Hepatic stellate cell (primary cell): ENCODE data around the gene DCTN2.
A peak's percentile ranks its signal among the peaks of the same experiment; 100 is the strongest.
"Not testable (repeated sequence)": the region's sequence is repeated elsewhere in the genome, so short reads cannot be mapped to it uniquely, and the experiment has no call there.

Experiments used
- DNase-seq: peaks from one replicate; pipeline ENCODE4 v3.0.0; 2011; ENCODE audit warnings: low spot score

The DCTN2 gene

GRCh38 chr12:57527184-57527583, 19.8 kb downstream of the DCTN2 start:
- no peak for DNase-seq

DNA sequence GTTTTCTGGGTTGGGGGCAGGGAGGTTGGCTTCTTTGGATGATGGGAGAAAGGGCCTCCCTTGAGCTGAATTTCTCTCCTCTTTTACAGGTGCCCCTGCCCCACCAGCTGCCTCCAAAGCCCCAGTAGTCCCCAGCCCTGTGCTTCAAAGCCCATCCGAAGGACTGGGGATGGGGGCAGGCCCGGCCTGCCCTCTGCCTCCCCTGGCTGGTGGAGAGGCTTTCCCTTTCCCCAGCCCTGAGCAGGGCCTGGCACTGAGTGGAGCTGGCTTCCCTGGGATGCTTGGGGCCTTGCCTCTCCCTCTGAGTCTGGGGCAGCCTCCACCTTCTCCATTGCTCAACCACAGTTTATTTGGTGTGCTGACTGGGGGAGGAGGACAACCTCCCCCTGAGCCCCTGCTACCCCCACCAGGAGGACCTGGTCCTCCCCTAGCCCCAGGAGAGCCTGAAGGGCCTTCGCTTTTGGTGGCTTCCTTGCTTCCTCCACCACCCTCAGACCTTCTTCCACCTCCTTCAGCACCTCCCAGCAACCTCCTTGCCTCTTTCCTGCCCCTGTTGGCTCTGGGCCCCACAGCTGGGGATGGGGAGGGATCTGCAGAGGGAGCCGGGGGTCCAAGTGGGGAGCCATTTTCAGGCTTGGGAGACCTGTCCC, 20.4 kb downstream of the DCTN2 start:
- DNase-seq = no peak

DNA sequence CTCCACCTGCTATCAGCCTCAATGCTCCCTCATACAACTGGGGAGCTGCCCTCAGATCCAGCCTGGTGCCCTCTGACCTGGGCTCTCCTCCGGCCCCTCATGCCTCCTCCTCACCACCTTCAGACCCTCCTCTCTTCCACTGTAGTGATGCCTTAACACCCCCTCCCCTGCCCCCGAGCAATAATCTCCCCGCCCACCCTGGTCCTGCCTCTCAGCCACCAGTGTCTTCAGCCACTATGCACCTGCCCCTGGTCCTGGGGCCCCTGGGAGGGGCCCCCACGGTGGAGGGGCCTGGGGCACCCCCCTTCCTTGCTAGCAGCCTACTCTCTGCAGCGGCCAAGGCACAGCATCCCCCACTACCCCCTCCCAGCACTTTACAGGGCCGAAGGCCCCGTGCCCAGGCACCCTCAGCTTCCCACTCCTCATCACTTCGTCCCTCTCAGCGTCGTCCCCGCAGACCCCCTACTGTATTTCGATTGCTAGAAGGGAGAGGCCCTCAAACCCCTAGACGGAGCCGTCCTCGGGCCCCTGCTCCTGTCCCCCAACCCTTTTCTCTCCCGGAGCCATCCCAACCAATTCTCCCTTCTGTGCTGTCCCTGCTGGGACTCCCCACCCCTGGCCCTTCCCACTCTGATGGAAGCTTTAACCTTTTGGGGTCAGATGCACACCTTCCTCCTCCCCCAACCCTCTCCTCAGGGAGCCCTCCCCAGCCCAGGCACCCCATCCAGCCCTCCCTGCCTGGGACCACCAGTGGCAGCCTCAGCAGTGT, 21.2 kb downstream of the DCTN2 start:
- no peak for DNase-seq

- no peak for DNase-seq
These were observed 22.0 kb downstream of the DCTN2 start for GRCh38 chr12:57524814-57525614.

DNA sequence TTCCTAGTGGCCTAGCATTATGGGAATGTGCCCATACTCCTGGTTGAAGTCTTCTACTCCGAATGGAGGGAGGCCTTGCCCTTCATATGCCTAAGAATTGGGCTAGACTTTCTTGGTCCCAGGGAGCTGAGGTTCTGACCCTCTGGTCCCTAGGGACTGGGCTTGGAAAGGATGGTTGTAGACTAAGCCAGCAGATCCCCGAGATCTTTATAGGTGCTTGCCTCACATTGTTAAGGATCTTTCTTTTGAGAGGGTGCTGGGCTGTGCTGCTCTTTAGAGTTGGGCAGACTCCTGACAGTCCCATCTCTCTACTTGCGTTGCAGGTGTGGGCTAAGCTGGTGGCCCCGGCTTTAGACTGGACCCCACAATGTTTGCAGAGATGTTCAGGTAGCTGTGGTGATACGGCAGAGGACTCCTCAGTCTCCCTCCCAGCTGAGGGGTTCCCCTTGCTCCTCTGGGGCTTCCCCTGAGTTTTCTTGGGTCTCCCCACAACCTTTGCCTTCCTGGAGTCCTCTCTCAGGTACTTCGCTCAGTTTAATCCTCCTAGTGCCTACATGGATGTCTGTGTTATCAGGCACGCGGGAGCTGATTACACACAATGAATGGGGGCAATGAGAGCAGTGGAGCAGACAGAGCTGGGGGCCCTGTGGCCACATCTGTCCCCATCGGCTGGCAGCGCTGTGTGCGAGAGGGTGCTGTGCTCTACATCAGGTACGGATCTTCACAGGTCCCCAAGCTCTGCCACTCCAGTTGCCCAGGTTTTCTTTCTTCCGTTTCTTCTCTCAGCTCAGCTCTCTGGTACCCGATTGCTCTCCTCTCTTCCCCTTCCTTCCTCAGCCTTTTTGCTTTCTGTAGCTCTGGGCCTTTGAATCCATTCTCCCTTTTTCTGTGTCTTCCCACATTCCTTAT, 23.0 kb downstream of the DCTN2 start:
- DNase-seq = no peak

- DNase-seq = peak; percentile 41
These were observed 23.9 kb downstream of the DCTN2 start for GRCh38 chr12:57522887-57523705.

GRCh38 chr12:57522011-57522886, 24.7 kb downstream of the DCTN2 start, which contains the start of gene MBD6:
TSS of gene MBD6 (plus strand) at chr12:57522824. CDS start at chr12:57524304, 1,480 bp downstream.
- DNase-seq = peak; percentile 99

DNA sequence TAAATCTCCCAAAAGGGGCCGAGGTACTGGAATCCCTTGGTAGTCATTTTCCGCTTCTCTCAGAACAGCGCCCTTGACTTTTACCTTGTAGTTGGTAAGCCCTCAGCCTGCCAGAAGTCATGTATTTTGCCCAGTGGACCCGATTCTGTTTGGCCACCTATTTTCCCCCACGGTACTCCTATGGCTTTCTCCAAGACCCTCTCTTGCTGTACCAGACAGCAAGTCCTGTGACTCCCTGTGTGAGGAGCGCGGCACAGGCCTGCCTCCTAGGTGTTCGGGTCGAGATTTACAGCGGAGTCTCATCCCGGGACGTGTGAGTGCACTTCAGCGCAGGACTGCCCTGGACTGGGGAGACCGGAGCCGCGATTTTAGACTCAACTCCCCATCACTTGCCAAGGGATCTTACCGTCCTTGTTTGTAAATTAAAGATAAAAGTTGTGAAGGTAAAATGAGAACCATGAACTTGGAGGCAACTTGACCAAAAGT, 25.4 kb downstream of the DCTN2 start:
- peak; percentile 39 for DNase-seq

- DNase-seq = peak; percentile 96
These were observed 26.8 kb downstream of the DCTN2 start, which contains the start of gene DDIT3 for GRCh38 chr12:57520053-57520818. TSS of gene DDIT3 (minus strand) at chr12:57520514. CDS start at chr12:57517406, 3,108 bp downstream.

DNA sequence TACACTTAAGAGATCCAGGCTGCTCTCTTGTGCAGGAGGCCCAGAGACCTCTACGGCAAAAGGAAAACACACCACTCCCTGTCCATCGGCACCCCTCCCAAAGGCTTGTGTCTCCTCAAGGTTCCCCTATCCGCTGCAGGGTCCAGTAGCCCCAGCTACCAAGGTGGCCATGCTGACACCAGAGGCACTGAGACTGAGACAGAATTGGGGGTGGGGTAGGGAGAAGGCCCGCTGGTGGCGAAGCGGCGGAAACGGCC, 27.3 kb downstream of the DCTN2 start:
- DNase-seq = no peak

GRCh38 chr12:57518920-57519795, 27.8 kb downstream of the DCTN2 start:
- peak; percentile 51 for DNase-seq

- DNase-seq = no peak
These were observed 28.6 kb downstream of the DCTN2 start for GRCh38 chr12:57518176-57518919.

DNA sequence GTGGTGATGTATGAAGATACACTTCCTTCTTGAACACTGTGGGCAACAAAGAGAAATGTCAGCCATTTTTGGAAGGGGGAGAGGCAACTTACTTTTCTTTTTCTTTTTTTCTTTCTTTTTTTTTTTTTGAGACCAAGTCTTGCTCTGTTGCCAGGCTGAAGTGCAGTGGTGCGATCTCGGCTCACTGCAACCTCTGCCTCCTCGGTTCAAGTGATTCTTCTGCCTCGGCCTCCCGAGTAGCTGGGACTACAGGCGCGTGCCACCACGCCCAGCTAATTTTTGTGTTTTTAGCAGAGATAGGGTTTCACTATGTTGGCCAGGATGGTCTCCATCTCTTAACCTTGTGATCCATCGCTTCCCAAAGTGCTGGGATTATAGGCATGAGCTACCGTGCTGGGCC, 29.3 kb downstream of the DCTN2 start:
- not testable (repeated sequence) for DNase-seq

DNA sequence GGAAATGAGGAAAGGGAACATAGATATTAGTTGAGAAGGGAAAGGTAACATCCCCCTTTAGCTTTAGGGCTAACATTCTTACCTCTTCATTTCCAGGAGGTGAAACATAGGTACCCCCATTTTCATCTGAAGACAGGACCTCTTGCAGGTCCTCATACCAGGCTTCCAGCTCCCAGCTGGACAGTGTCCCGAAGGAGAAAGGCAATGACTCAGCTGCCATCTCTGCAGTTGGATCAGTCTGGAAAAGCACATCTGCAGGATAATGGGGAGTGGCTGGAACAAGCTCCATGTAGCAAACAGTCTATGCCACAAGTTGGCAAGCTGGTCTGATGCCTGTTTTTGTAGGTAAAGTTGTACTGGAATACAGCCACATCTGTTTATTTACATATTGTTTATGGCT, 29.8 kb downstream of the DCTN2 start:
- DNase-seq = peak; percentile 50

GRCh38 chr12:57516617-57517153, 30.3 kb downstream of the DCTN2 start:
- DNase-seq = no peak

- no peak for DNase-seq
These were observed 31.0 kb downstream of the DCTN2 start for GRCh38 chr12:57515934-57516541.
